ENCODE data around the gene SUN5.

The SUN5 gene

DNA sequence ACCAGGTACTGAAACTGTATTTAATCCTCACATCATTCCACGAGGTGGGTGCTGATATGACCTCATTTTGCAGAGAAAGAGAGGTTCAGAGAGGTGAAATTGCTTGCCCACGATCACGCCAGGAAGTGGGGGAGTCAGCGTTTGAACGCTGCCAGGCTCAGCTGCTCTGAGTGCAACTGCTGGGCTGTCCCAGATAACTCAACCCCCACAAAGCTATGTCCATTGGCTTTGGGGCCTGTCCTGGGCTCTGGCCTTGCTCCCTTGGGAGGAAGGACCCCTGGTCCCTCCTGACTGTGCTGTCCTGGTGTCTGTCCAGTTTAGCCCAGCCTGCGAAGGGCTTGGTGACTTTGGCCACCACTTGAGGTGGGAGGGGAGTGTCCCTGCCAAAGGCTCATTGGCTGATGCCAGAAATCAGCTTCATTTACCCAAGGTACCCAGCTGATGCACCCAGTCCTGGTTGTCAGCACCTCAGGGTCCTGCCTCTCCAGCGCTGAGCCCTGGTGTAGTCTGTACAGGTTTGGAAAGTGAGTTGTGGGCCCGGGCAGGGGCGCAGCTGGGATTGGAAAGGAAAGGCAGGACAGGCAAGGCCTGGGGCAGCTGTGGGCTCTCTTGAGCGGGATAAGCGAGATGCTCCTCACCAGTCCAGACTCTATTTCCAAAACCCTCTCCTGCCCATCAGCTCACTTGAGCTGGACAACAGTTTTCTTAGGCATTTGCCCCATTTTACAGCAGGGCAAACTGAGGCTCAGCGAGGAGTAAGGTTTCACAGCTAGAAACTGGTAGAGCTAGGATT lies 38.5 kb downstream of the SUN5 start:
- H3K4me1 ChIP-seq (ENCODE audit: control insufficient read depth in 1 of 2, insufficient read depth in 2 of 2, low read length in 2 of 2) = no peaks in the 10 kb centered on the region
- H3K14ac ChIP-seq (ENCODE audit: low read length) = no peak overlapping the region
- H3K4me3 ChIP-seq (ENCODE audit: low read depth, low read length) = no peak overlapping the region
- H3K27ac ChIP-seq (ENCODE audit: low read depth, low read length) = no peak overlapping the region
- H4K8ac ChIP-seq (ENCODE audit: low read depth, low read length) = no peak overlapping the region
- no peak overlapping the region for H3K9ac ChIP-seq (ENCODE audit: low read length)
- no peak overlapping the region for H3K23ac ChIP-seq (ENCODE audit: low read length)
- no peak overlapping the region for H4K91ac ChIP-seq (ENCODE audit: low read depth, low read length)
- H3K4me2 ChIP-seq (ENCODE audit: low read length) = no peak overlapping the region
- WGBS (ENCODE audit: extremely low coverage, insufficient coverage, insufficient read length) = no CpG with 5 or more reads among the region's 12 CpGs
- no peak overlapping the region for H4K12ac ChIP-seq (ENCODE audit: low read depth, low read length)
- no peak overlapping the region for H3K18ac ChIP-seq (ENCODE audit: low read length)
- no peak overlapping the region for H2AFZ ChIP-seq (ENCODE audit: insufficient read depth, low read length, poor library complexity)
- H3K79me1 ChIP-seq (ENCODE audit: low read length) = no peaks in the 10 kb centered on the region
- no peak overlapping the region for H2BK12ac ChIP-seq (ENCODE audit: low read length)
- H3K36me3 ChIP-seq (ENCODE audit: control insufficient read depth in 1 of 2, insufficient read depth in 2 of 2, low read length in 2 of 2) = no peaks in the 10 kb centered on the region
- H3K4ac ChIP-seq (ENCODE audit: low read depth, low read length) = no peak overlapping the region
- H3K79me2 ChIP-seq (ENCODE audit: control insufficient read depth, insufficient read depth, low read length, poor library complexity) = no peaks in the 10 kb centered on the region
- H2BK120ac ChIP-seq (ENCODE audit: insufficient read depth, low read length, poor library complexity) = no peak overlapping the region
- H3K27me3 ChIP-seq (ENCODE audit: insufficient read depth, low read length) = no peaks in the 10 kb centered on the region
- DNase-seq = no peak
- no peak overlapping the region for H2AK5ac ChIP-seq (ENCODE audit: low read length)
- H2BK5ac ChIP-seq (ENCODE audit: low read depth, low read length, poor library complexity) = no peak overlapping the region
- H3K9me3 ChIP-seq (ENCODE audit: insufficient read depth, low read depth, low read length) = no peaks in the 10 kb centered on the region

- no peak for DNase-seq
- H4K8ac ChIP-seq (ENCODE audit: low read depth, low read length) = no peak overlapping the region
- H3K79me2 ChIP-seq (ENCODE audit: control insufficient read depth, insufficient read depth, low read length, poor library complexity) = no peaks in the 10 kb centered on the region
- H3K27ac ChIP-seq (ENCODE audit: low read depth, low read length) = no peak overlapping the region
- H3K27me3 ChIP-seq (ENCODE audit: insufficient read depth, low read length) = no peaks in the 10 kb centered on the region
- no peak overlapping the region for H2AFZ ChIP-seq (ENCODE audit: insufficient read depth, low read length, poor library complexity)
- H3K36me3 ChIP-seq (ENCODE audit: control insufficient read depth in 1 of 2, insufficient read depth in 2 of 2, low read length in 2 of 2) = no peaks in the 10 kb centered on the region
- H3K23ac ChIP-seq (ENCODE audit: low read length) = no peak overlapping the region
- H2BK5ac ChIP-seq (ENCODE audit: low read depth, low read length, poor library complexity) = no peak overlapping the region
- no peaks in the 10 kb centered on the region for H3K9me3 ChIP-seq (ENCODE audit: insufficient read depth, low read depth, low read length)
- H3K14ac ChIP-seq (ENCODE audit: low read length) = no peak overlapping the region
- no peaks in the 10 kb centered on the region for H3K4me1 ChIP-seq (ENCODE audit: control insufficient read depth in 1 of 2, insufficient read depth in 2 of 2, low read length in 2 of 2)
- H2BK120ac ChIP-seq (ENCODE audit: insufficient read depth, low read length, poor library complexity) = no peak overlapping the region
- H3K9ac ChIP-seq (ENCODE audit: low read length) = no peak overlapping the region
- H2AK5ac ChIP-seq (ENCODE audit: low read length) = no peak overlapping the region
- H4K91ac ChIP-seq (ENCODE audit: low read depth, low read length) = no peak overlapping the region
- no peak overlapping the region for H2BK12ac ChIP-seq (ENCODE audit: low read length)
- H3K4ac ChIP-seq (ENCODE audit: low read depth, low read length) = no peak overlapping the region
- no peak overlapping the region for H3K18ac ChIP-seq (ENCODE audit: low read length)
- H4K12ac ChIP-seq (ENCODE audit: low read depth, low read length) = no peak overlapping the region
- no CpG with 5 or more reads among the region's 8 CpGs for WGBS (ENCODE audit: extremely low coverage, insufficient coverage, insufficient read length)
- H3K79me1 ChIP-seq (ENCODE audit: low read length) = no peaks in the 10 kb centered on the region
- H3K4me3 ChIP-seq (ENCODE audit: low read depth, low read length) = no peak overlapping the region
- H3K4me2 ChIP-seq (ENCODE audit: low read length) = no peak overlapping the region
Measured at GRCh38 chr20:32965115-32965514, 39.1 kb downstream of the SUN5 start.

DNA sequence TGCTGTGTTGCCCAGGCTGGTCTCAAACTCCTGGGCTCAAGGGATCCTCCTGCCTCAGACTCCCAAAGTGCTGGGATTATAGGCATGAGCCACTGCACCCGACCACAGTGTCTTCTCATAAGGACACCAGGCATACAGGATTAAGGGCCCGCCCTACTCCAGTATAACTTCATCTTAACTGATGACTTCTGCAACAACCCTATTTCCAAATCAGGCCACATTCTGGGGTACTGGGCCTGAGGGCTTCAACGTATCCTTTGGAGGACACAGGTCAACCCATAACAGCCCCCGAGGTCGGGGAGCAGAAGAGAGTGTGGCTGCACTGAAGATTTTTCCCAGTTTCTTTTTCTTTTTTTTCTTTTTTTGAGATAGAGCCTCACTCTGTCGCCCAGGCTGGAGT lies 39.7 kb downstream of the SUN5 start:
- no peaks in the 10 kb centered on the region for H3K36me3 ChIP-seq (ENCODE audit: control insufficient read depth in 1 of 2, insufficient read depth in 2 of 2, low read length in 2 of 2)
- H3K4me2 ChIP-seq (ENCODE audit: low read length) = no peak overlapping the region
- H2AK5ac ChIP-seq (ENCODE audit: low read length) = no peak overlapping the region
- H3K4me1 ChIP-seq (ENCODE audit: control insufficient read depth in 1 of 2, insufficient read depth in 2 of 2, low read length in 2 of 2) = no peaks in the 10 kb centered on the region
- H3K23ac ChIP-seq (ENCODE audit: low read length) = no peak overlapping the region
- H3K18ac ChIP-seq (ENCODE audit: low read length) = no peak overlapping the region
- no peak overlapping the region for H4K12ac ChIP-seq (ENCODE audit: low read depth, low read length)
- H3K79me1 ChIP-seq (ENCODE audit: low read length) = no peaks in the 10 kb centered on the region
- no peak overlapping the region for H4K91ac ChIP-seq (ENCODE audit: low read depth, low read length)
- no peak overlapping the region for H2BK5ac ChIP-seq (ENCODE audit: low read depth, low read length, poor library complexity)
- no peaks in the 10 kb centered on the region for H3K27me3 ChIP-seq (ENCODE audit: insufficient read depth, low read length)
- H3K4me3 ChIP-seq (ENCODE audit: low read depth, low read length) = no peak overlapping the region
- no peak overlapping the region for H3K27ac ChIP-seq (ENCODE audit: low read depth, low read length)
- H3K9me3 ChIP-seq (ENCODE audit: insufficient read depth, low read depth, low read length) = no peaks in the 10 kb centered on the region
- no peak overlapping the region for H3K9ac ChIP-seq (ENCODE audit: low read length)
- WGBS (ENCODE audit: extremely low coverage, insufficient coverage, insufficient read length) = no CpG with 5 or more reads among the region's 6 CpGs
- no peak for DNase-seq
- no peak overlapping the region for H2BK120ac ChIP-seq (ENCODE audit: insufficient read depth, low read length, poor library complexity)
- no peak overlapping the region for H4K8ac ChIP-seq (ENCODE audit: low read depth, low read length)
- no peaks in the 10 kb centered on the region for H3K79me2 ChIP-seq (ENCODE audit: control insufficient read depth, insufficient read depth, low read length, poor library complexity)
- H2BK12ac ChIP-seq (ENCODE audit: low read length) = no peak overlapping the region
- H3K14ac ChIP-seq (ENCODE audit: low read length) = no peak overlapping the region
- H2AFZ ChIP-seq (ENCODE audit: insufficient read depth, low read length, poor library complexity) = no peak overlapping the region
- H3K4ac ChIP-seq (ENCODE audit: low read depth, low read length) = no peak overlapping the region

DNA sequence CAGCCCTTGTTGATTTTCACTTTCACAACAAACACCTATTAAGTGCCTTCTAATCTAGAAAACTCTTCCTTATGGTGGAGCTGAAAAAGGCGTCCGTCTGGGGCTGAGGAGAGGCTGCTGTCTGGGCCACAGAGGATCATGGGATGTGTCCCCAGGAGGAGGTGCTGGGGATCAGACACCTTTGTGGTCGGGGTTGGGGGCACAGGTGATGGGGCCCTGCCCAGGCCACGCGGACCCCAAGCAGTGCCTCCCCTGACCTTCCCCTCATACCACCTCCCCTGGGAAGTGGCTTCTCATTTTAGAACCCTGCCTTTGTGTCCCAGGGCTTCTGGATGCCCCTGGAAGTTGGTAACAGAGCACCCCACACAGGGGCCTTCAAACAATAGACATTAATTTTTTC lies 41.1 kb downstream of the SUN5 start:
- Histone ChIP-seq H3K36me3 (ENCODE audit: control insufficient read depth in 1 of 2, insufficient read depth in 2 of 2, low read length in 2 of 2) (no peaks in the 10 kb centered on the region), H3K27me3 (ENCODE audit: insufficient read depth, low read length) (no peaks in the 10 kb centered on the region), H3K4me2 (ENCODE audit: low read length) (no peak overlapping the region), H4K12ac (ENCODE audit: low read depth, low read length) (no peak overlapping the region), H4K8ac (ENCODE audit: low read depth, low read length) (no peak overlapping the region), H3K4me3 (ENCODE audit: low read depth, low read length) (no peak overlapping the region), H2BK12ac (ENCODE audit: low read length) (no peak overlapping the region), H3K9me3 (ENCODE audit: insufficient read depth, low read depth, low read length) (no peaks in the 10 kb centered on the region), H2AK5ac (ENCODE audit: low read length) (no peak overlapping the region), H3K4ac (ENCODE audit: low read depth, low read length) (no peak overlapping the region), H2AFZ (ENCODE audit: insufficient read depth, low read length, poor library complexity) (no peak overlapping the region), H3K23ac (ENCODE audit: low read length) (no peak overlapping the region), H3K79me2 (ENCODE audit: control insufficient read depth, insufficient read depth, low read length, poor library complexity) (no peaks in the 10 kb centered on the region), H3K14ac (ENCODE audit: low read length) (no peak overlapping the region), H2BK5ac (ENCODE audit: low read depth, low read length, poor library complexity) (no peak overlapping the region), H3K9ac (ENCODE audit: low read length) (no peak overlapping the region), H2BK120ac (ENCODE audit: insufficient read depth, low read length, poor library complexity) (no peak overlapping the region), H4K91ac (ENCODE audit: low read depth, low read length) (no peak overlapping the region), H3K79me1 (ENCODE audit: low read length) (no peaks in the 10 kb centered on the region), H3K27ac (ENCODE audit: low read depth, low read length) (no peak overlapping the region), H3K4me1 (ENCODE audit: control insufficient read depth in 1 of 2, insufficient read depth in 2 of 2, low read length in 2 of 2) (no peaks in the 10 kb centered on the region), H3K18ac (ENCODE audit: low read length) (no peak overlapping the region)
- DNase-seq = no peak
- no CpG with 5 or more reads among the region's 5 CpGs for WGBS (ENCODE audit: extremely low coverage, insufficient coverage, insufficient read length)

Data from trophoblast cell (in vitro differentiated cells and primary cell).